Osteoblast (primary cell): ENCODE measurements around the gene GTF3C4. TPM values are rescaled to one million over a fixed set of nuclear protein-coding genes. Genes with fewer than 3 reads are reported as not detected.

ENCODE experiments used
- DNase-seq: peaks from one replicate; pipeline ENCODE4 v3.0.0; 2011; ENCODE audit warnings: low spot score, mixed read lengths; ENCODE audit not compliant: insufficient read length; ENCODE audit errors: missing footprints
- H2AFZ ChIP-seq: 2 replicates; pipeline ENCODE4 v1.6.0; 2011; ENCODE audit warnings: mild to moderate bottlenecking, low read length
- H3K27ac ChIP-seq: 2 replicates; pipeline ENCODE4 v1.5.1; 2011; ENCODE audit warnings: mild to moderate bottlenecking, low read depth, low read length, moderate library complexity
- H3K27me3 ChIP-seq: 2 replicates; pipeline ENCODE4 v1.6.0; 2012; ENCODE audit warnings: mild to moderate bottlenecking, control low read depth, inconsistent platforms, low read length, moderate library complexity; ENCODE audit not compliant: insufficient read depth
- H3K36me3 ChIP-seq: 2 replicates; pipeline ENCODE4 v1.5.1; 2011; ENCODE audit warnings: mild to moderate bottlenecking, low read length, control low read depth, moderate library complexity; ENCODE audit not compliant: insufficient read depth
- H3K4me1 ChIP-seq: 2 replicates; pipeline ENCODE4 v1.5.1; 2011; ENCODE audit warnings: mild to moderate bottlenecking, low read length, control low read depth, moderate library complexity; ENCODE audit not compliant: insufficient read depth
- H3K4me2 ChIP-seq: 2 replicates; pipeline ENCODE4 v1.6.0; 2011; ENCODE audit warnings: mild to moderate bottlenecking, low read length; ENCODE audit not compliant: insufficient read depth
- H3K4me3 ChIP-seq: fragments of 200-600 bp; sonication (generic); 3 replicates; pipeline ENCODE4 v1.5.1; 2012; ENCODE audit warnings: mild to moderate bottlenecking, low read length, inconsistent platforms; ENCODE audit not compliant: insufficient read depth
- H3K79me2 ChIP-seq: 2 replicates; pipeline ENCODE4 v1.6.0; 2012; ENCODE audit warnings: mild to moderate bottlenecking, low read length, control low read depth, inconsistent platforms; ENCODE audit not compliant: insufficient read depth
- H3K9me3 ChIP-seq: 2 replicates; pipeline ENCODE4 v1.5.1; 2011; ENCODE audit warnings: low read depth, low read length, control low read depth
- H4K20me1 ChIP-seq: 2 replicates; pipeline ENCODE4 v1.6.0; 2012; ENCODE audit warnings: mild to moderate bottlenecking, low read length, control low read depth; ENCODE audit not compliant: insufficient read depth
- total RNA-seq: library from RNA; depleted of rRNA; stranded (reverse); fragments of >200 nt; gene quantifications from 2 replicates; pipeline ENCODE4 v1.2.3, GENCODE V29; 2012
- TF ChIP-seq, protein P1 (sequence below): IDR thresholded peaks from 2 replicates; pipeline ENCODE4 v1.5.1; 2011; ENCODE audit warnings: mild to moderate bottlenecking, low read depth, low read length, moderate library complexity; ENCODE audit errors: extremely low read depth

The GTF3C4 gene
- total RNA-seq, 1 donor = 21.7 TPM

DNA sequence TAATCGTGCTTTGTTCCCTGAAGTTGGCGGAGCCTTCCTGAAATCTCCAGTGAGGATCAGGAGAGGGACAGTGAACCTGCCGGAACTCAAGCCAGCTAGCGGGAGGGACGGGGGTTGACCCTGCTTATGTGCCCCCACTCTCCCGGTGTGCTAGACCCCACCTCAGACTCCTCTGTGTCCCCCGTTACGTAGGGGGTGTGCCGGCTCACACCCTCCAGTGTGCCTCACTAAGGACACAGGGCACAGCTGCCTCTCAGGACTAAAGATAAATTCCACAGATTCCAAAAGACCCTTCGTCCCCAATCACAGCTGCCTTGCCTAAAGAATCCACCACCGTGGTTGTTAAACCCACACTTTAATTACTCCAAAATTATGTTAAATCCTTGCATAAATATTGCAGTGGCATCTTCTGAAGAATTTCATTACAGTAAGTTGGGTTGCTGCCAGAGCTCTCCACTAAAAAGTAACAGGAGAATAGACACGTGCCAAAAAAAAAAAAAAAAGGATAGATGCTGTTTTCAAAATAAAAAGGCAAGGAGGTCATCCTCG is 73.7 kb downstream of the GTF3C4 start:
- Histone ChIP-seq H3K4me2 (no peak overlapping the region), H4K20me1 (no peaks in the 10 kb centered on the region), H3K4me1 (no peaks in the 10 kb centered on the region), H3K4me3 (no peak overlapping the region), H3K9me3 (no peaks in the 10 kb centered on the region), H2AFZ (no peak overlapping the region), H3K79me2 (no peaks in the 10 kb centered on the region), H3K36me3 (no peaks in the 10 kb centered on the region), H3K27me3 (peaks cover 40% of the 10 kb centered on the region), H3K27ac (no peak overlapping the region)
- TF ChIP-seq, protein P1, sequence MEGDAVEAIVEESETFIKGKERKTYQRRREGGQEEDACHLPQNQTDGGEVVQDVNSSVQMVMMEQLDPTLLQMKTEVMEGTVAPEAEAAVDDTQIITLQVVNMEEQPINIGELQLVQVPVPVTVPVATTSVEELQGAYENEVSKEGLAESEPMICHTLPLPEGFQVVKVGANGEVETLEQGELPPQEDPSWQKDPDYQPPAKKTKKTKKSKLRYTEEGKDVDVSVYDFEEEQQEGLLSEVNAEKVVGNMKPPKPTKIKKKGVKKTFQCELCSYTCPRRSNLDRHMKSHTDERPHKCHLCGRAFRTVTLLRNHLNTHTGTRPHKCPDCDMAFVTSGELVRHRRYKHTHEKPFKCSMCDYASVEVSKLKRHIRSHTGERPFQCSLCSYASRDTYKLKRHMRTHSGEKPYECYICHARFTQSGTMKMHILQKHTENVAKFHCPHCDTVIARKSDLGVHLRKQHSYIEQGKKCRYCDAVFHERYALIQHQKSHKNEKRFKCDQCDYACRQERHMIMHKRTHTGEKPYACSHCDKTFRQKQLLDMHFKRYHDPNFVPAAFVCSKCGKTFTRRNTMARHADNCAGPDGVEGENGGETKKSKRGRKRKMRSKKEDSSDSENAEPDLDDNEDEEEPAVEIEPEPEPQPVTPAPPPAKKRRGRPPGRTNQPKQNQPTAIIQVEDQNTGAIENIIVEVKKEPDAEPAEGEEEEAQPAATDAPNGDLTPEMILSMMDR = no peak
- no peak for DNase-seq

Other genes starting within 250 kb of the GTF3C4 start
- not detected in 2 replicates for gene BARHL1, start 87.9 kb upstream of the GTF3C4 start, total RNA-seq
- gene DDX31, start 481 bp upstream of the GTF3C4 start, total RNA-seq = 10.9 and 11.6 TPM in 2 replicates
- gene AK8, start 207.8 kb downstream of the GTF3C4 start, total RNA-seq = 0.59 and 1.1 TPM in 2 replicates
- 3.6 and 4.4 TPM in 2 replicates for gene SPACA9, start 208.4 kb downstream of the GTF3C4 start, total RNA-seq